Measurements from ENCODE around the gene ITPK1.

The ITPK1 gene

GRCh38 chr14:92931681-92932447 lies 183.9 kb downstream of the ITPK1 start:
- DNase-seq: no peak

GRCh38 chr14:92930737-92931602 lies 184.8 kb downstream of the ITPK1 start:
- DNase-seq: no peak

- DNase-seq: no peak
Observed at GRCh38 chr14:92929689-92930608, 185.8 kb downstream of the ITPK1 start.

GRCh38 chr14:92928961-92929688 lies 186.6 kb downstream of the ITPK1 start:
- DNase-seq: no peak

- DNase-seq: no peak
Observed at GRCh38 chr14:92928258-92928629, 187.5 kb downstream of the ITPK1 start.

DNA sequence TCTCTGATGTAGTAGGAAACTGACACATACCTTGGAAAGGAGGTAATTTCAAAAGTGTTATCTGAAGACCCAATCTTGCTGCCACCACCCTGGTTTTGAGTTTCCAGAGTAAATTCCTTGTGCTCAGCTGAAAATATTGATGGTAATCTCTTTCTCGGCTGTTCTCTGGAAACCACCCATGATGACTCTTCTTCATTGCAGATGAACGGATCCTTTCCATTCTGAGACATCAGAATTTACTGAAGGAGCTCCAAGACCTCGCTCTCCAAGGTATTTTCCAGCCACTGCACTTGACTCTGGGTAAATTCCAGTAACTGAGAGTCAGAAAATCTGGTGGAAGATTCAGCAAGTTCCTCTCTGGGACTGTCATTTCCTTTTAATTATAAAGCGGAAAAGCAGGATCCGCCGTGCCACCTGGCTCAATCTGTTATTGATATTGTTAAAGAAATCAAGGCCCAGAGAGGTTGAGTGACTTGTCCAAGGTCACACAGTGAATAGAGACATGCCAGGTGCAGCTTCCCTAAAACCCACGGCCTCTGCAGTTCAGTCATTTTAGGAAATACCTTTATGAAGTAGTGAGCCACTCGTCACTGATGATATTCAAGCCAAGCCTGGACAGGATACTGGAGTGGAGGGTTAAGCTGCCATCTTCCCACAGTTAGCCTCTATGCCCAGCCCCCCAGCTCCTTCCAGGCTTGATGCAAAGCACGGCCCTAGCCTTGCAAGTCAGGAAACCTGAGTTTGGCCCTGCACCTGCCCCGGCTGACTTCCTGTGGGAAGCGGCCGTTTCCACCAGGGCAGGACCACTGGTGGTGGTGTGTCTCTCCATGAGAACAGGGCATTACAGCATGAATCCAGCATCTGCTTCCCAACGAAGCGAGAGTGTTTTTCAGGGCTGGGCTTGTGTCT lies 188.1 kb downstream of the ITPK1 start:
- no peak for DNase-seq

GRCh38 chr14:92926931-92927330 lies 188.8 kb downstream of the ITPK1 start:
- DNase-seq: no peak

- DNase-seq: no peak
Observed at GRCh38 chr14:92926180-92926845, 189.4 kb downstream of the ITPK1 start.

DNA sequence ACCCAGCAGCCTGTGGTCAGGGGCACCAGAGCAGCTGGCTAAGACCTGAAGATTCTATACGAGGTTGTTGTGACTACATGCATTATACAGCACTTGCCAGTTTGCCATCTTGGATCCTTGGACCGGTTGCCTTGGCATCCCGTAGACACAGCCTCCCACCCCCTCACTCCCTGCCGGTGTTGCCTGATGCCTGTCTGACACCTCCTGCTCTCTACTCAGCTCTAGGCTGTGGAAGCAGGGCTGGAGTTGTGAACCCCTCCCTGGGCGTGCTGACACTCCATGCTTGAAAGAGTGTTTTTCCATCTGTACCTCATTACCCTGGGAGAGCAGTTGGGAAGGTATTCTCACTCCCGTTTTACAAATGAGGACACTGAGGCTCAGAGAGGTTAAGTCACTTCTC lies 190.3 kb downstream of the ITPK1 start:
- no peak for DNase-seq

DNA sequence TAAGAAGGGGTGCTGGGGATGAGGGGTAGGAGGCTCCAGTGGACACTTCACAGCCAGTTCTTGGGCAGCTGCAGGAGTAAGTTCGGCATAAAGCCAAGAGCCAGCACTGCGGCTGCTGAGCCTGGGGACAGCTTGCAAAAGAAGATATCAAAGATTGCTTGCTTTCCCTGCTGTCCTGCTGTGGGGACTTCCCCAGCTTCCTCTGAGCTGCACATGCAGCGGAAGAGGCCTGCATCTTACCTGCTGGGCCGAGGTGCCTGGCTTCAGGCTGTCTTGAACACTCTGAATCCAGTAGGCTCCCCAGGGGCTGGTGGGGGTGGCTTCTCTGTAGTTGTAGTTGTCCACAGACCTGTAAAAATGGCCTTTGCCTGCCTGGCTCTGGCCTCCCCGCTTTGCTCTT lies 191.5 kb downstream of the ITPK1 start:
- DNase-seq: no peak

DNA sequence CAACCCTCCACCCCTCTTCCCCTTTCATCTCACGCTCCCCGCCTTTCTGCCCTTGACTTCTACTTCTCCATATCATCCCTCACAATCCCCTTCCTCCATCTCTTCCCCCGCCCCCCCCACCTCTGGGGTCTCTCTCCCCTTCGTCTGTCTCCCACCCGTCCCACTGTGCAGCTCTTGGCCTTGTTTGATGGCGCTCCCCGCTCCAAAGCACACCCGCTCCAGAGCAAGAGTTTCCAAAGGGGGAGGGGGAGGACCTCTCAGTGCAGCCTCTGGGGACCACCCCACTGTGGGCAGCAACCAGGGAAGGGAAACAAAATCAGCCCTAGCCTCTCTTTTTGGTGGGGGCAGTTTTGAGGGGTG lies 192.0 kb downstream of the ITPK1 start:
- DNase-seq: no peak

DNA sequence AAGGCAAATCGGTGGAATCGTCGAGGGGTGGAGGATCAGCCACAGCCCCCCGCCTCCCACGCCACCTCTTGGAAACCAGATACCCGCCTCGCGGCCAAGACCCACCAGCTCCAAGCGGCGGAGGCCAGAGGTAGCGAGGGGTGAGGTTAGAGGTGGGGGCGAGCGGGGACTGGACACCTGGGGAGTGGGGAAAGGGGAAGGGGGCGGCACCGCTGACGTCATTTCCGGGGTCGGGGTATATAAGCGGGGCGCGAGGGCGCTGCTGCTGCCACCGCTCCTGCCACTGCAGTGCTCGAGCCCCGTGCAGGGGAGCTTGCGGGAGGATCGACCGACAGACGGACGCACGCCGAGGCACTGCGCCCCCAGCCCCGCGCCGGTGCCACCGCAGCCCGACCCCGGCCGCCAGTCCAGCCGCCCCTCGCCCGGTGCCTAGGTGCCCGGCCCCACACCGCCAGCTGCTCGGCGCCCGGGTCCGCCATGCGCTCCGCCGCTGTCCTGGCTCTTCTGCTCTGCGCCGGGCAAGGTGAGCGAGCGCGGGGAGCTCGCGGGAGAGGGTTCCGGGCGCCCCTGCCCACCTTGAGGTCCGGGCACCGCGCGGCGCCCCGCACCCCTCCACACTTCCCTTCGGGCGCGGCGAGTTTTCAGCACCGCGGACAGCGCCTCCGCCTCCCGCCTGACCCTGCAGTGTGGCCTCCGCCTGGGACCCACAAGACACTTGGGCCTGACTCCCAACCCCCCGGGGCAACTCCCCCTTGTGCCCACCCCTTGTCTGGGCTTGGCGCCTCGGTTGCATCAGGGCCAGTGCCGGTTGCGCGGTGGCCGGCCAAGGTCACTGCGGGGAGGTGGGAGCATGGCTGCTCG lies 192.6 kb downstream of the ITPK1 start, which contains the start of gene CHGA:
Gene CHGA, plus strand, starts transcription at position 268 of the 861 bp plus-strand sequence. Its CDS starts 210 bp downstream, at position 478.
- DNase-seq: no peak

DNA sequence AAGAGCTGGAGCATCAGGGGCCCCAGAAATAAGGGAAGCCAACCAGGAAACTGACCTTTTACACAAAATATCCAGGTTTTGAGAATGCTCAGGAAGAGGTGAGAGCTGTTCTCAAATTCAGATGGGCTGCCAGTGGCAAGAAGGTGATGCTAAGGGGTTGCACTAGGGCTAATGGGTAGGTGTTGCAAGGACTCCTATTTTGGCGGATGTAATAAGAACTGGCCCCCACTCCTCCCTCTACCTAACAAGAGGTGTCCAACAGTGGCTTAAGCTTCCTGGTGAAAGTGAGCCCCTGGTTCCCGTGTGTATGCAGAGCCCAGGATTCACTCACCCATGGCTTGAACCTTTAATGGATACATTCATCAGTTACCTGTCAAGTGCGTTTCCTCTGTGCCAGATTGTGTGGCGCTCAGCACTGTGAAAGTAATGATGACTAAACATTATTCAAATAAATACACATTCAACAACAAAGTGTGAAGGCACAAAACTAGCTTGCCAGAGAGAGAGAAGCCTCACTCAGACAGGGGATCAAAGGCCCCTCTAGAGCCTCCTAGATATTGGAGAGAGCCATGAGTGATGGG lies 193.5 kb downstream of the ITPK1 start:
- no peak for DNase-seq

GRCh38 chr14:92920001-92920400 lies 195.7 kb downstream of the ITPK1 start:
- no peak for DNase-seq

DNA sequence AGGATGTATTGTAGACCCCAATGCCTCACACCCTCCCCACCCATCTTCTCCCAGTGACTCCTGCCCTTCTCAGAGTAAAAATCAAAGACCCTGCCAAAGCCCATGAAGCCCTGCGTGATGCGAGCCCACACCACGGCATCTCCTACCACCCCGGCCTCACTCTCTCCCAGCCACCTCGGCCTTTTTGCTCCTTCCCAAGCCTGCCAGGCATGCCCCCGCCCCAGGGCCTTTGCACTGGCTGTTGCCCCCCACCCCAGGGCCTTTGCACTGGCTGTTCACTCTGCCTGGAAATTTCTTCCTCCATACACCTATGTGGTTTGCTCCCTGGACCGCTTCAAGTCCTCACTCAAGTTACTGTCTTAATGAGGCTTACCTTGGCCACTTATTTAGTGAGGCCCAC lies 197.8 kb downstream of the ITPK1 start:
- DNase-seq: no peak

GRCh38 chr14:92917041-92917940 lies 198.4 kb downstream of the ITPK1 start:
- DNase-seq: no peak

- DNase-seq: no peak
Observed at GRCh38 chr14:92916201-92916600, 199.5 kb downstream of the ITPK1 start.

DNA sequence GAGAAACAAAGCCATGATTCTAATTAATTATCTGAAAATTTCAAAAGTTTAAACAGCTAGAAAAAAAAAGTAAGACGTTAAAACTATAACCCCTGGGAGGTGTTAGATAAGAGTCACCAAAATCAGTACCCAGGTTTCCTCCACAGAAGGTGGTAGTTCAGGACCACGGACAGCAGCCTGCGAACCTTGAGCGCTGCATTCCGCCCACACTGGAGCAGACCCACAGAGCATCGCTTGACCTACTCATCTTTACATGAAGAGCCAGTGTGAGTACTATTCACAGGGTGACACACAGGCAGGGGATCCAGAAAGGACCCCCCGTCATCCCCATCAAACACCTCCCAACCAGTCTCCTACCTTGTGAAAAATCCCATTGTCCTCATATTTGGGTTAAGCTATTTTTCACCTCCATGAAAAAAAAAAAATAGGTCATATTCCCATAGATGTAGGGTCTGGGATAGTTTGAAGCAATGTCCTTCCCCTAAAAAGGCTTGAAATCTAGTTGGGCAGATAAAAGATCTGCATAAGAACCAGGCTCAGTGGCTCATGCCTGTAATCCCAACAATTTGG lies 201.6 kb downstream of the ITPK1 start:
- DNase-seq: no peak

All from CD4-positive, alpha-beta T cell treated with Interferon gamma for 1 hour (primary cell).